HG02571 (cell line): ENCODE measurements around the gene GCH1.

Source experiments
- ATAC-seq: cut with Tn5 transposase; IDR thresholded peaks from one replicate; pipeline ENCODE4 v1.9.1; 2021; ENCODE audit warnings: mild to moderate bottlenecking, moderate library complexity; ENCODE audit not compliant: unreplicated experiment

The GCH1 gene

DNA sequence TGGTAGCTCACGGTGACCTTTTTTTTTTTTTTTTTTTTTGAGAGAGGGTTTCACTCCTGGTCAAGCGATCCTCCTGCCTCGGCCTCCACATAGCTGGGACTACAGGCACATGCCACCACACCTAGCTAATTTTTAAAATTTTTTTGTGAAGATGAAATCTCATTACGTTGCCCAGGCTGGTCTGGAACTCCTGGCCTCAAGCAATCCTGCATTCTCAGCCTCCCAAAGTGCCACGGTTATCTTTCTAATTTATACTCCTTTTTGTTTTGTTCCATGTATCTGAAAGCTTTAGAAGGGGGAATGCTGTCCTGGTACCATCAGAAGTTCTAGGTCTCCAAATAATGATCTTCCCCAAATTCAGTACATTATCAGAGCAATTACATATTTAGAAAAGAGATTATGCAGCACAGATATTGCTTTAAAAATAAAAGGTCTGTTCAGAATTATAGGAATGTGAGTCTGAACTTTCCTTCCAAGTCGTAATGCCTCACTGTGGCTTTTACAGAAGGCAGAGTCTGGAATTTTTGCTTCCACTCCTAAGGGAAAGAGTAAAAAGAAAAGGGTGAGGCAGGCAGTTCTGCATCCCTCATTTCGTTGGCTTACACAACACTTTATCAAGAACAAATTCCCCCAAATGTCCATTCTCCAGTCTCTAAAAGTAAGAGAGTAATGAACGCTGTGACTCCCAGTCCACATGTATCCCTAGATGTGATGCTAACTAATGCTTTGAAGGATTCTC, 73.0 kb downstream of the GCH1 start:
- ATAC-seq, result no peak

DNA sequence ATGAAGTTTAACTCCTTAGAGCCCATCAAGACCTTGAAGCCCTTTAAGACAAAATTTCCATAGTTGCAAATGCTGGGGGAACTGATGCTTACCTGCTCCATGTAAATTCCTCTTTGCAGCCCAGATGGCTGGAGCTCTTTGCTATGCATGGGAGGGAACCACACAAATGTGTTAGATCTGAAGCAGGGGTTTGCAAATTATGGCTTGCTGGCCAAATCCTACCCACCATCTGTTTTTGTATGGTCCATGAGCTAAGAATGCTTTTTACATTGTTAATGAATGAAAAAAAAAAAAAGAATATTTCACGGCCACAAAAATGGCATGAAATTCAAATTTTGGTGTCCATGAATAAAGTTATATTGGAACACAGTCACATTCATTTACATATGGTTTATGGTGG, 74.6 kb downstream of the GCH1 start:
- ATAC-seq, result no peak

DNA sequence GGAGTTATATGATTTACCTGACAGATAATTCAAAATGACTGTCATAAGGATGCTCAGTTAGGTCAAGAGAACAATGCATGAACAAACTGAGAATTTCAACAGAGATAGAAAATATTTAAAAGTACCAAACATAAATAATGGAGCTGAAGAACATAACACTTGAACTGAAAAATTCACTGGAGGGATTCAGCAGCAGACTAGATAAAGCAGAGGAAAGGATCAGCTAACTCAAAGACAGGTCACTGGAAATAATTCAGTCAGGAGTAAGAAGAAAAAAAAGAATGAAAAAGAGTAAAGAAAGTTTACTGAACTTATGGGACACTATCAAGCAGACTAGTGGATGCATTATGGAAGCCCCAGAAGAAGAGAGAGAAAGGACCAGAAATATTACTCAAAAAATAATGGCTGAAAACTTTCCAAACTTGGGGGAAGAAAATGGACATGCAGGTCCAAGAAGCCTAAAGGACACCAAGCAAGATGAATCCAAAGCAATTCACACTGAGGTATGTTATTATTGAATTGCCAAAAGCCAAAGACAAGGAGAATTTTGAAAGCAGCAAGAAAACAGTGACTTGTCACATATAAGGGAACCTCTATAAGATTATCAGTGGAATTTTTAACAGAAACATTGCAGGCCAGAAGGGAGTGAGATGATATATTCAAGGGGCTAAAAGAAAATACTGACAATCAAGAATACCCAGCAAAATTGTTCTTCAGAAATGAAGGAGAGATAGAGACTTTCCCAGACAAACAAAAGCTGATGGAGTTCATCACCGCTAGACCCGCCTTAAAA, 78.7 kb downstream of the GCH1 start:
- ATAC-seq, result no peak

DNA sequence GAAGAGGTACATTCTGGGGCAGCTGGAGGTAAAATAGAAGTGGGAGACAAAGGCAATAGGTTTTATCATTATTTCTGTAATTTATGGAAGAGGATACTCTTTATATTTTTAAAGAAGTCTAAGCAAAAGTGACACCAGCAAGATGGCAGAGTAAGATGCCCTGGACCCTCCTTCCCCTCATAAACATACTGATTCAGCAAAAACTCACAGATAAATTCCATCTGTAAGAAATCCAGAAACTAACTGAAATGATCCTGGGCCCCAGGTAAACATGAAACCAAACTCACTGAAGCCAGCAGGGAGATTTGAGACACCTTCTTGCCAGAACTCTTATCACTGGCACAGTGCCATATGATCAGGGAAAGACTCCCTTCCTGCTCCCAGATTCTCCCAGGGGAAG, 79.9 kb downstream of the GCH1 start:
- ATAC-seq, result no peak

DNA sequence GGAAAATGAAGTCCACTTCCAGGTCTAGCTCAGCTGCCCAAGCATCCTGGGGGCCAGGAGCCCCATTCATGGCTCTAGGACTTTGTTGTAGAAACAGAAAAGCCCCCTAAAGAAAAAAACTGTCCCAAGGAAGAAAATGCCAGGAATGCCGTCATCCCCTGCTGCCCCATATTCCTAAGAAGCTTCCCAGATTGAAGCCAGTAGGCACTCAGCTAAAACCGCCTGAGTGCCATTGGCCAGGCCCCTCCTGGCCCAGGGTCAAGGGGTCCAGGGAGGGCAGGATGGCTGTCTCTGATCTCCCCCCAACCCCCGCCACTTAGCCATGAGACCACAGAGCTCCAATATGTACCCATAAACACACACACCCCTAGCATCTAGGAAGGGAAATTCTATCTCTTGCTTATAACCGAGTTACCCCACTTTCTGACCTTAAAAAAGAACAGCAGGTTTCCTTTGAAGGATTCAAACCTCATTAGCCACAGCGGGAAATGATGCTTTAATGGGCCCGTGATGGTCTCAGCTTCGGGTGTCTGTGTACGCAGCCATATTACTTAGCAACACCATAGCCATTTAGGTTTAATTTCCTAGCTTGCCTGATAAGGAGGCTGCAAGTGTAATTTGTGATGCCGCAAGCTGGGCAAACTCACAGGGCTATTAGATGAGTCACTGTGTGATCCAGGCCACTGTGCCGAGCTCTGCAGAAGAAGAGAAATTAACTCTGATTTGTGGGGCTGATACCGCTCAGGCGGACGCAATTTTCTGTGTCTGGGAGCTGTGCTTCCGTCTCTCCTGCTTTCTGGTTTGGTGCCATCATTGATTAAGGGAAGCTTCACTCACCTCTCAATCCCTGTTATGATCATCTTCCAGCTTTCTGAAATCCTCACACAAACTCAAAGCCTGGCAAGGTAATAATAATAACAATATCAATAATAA, 84.2 kb downstream of the GCH1 start:
- no peak for ATAC-seq

DNA sequence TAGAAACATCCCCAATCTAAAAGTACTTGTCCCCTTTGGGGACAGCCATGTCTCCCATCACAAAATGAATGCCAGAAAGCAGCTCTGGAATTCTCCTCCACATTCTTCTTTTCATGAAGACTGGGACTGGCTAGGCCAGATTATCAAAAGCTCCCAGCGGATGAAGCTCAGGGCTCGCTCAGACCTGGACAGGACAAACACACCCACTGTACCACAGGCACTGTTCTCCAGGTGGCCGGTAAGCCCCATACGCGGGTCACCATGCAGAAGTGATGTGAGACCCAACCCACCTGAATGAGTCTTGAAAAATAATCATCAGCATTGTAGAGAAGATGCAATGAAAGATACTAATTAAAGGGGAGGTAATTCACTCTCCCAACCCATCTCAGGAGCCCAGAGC, 85.1 kb downstream of the GCH1 start:
- ATAC-seq, result no peak

DNA sequence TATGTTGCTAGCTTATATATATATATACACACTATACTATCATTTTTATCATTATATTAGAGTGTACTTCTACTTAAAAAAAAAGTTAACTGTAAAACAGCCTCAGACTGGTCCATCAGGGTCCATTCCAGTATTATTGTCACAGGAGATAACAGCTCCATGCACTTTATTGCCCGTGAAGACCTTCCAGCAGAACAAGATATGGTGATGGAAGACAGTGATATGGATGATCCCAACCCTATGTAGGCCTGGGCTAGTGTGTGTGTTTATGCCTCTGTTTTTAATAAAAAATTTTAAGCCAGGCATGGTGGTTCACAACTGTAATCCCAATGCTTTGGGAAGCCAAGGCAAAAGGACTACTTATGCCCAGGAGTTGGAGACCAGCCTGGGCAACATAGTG, 86.2 kb downstream of the GCH1 start:
- ATAC-seq, result no peak

DNA sequence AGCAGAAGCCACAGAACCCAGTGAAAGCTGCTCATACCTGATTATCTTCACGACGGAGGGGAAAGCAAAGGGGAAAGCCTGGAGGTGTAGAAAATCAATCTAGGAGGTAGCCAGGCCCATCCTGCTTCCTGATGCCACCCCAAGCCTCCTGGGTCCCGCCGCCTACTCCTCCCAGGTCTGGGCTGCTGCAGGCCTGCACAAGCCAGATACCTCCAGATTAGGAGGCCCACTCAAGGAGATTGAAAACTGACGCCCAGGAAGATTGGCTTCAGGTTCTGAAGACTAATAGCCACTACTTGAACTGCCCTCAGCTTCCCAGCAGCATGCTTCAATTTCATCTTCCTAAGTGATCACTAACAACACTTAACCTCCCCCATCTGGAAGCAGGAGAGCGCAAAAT, 87.1 kb downstream of the GCH1 start:
- ATAC-seq, result no peak

DNA sequence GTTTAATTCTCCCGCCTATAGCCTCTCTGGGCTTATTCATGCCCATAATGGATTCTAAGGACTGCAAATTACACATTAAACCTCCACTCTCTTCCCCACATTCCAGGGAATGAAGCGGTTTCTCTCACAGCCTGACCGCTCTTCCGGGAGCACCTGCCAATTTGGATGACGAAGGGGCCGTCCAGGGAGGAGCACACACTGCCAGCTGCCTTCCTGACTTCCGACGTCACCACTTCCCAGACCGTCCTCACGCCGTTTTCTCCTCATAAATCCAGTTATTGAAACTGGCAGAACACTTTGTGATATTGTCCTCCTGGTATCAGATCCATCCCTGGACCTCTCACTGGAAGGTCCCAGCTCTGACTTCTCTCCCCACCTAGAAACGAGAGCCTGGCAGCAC, 87.6 kb downstream of the GCH1 start:
- ATAC-seq, result no peak

DNA sequence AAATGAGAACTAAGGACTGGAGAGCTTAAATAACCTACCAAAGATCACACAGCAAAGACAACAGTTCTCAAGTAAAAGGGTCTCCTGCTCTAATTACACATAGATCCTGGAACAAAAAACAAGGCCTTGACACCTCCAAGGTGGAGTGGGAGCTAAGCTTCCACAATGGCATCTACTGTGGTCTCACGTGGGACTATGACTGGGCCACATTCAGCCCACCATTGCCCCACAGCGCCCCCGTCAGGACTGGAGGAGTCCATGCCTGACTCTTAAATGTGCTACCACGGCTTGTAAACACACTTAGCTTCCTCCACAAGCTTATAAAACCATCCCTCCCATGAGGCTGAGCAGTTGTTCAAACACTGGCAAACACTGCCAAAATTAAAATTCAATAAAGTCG, 88.5 kb downstream of the GCH1 start:
- no peak for ATAC-seq

DNA sequence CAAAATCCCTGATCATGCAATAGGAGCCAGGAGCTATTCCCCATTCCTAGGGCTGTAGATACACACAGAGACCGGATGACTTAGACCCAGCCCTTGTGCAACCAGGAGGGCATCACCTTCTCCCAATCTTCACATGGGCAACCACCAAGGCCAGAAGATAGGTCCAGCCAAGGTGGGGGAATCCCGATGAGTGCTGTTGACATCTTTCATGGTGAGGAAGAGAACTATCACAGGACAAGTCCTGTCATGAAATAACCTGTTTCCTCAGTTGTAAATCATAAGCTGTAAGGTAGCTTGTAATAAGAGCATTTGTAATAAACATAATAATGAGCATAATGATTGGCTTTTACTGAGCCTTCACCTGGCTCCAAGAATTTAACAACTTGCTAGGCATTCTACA, 89.5 kb downstream of the GCH1 start:
- no peak for ATAC-seq

DNA sequence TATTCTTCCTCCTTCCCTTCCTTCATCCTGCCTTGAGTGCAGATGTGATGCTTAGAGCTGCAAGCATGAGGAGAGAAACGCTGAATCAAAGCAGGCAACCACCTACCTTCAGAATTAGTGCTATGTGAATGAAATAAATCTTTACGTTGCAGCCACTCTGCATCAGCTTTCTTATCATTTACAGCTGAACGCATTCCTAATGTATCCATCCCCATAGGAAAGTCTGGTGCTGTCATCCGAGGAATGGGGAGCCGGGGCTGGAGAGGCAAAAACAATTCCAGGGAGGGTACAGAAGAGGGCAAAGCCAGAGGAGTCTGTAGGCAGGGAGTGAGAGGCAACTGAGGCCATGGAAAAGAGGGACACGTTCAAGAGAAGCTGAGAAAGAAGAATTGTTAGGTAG, 90.0 kb downstream of the GCH1 start:
- ATAC-seq, result no peak

DNA sequence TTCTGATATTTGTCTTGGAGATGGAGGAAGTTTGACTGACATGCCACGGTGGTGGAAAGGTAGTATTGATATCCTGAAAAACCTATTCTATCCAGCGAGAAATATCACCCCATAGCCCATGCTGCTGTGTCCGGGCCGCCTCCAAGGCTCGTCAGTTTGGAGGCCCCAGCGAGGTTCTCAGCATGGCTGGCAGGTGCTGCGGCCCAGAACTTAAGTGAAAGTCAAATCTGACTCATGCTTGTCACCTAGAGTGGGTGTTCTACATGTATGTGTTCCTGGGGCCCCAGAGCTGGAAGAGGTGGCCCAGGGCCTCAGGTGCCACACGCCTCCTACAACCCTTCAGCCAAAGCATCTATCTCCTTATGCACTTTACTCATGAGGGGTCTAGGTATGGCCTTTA, 92.9 kb downstream of the GCH1 start:
- no peak for ATAC-seq

DNA sequence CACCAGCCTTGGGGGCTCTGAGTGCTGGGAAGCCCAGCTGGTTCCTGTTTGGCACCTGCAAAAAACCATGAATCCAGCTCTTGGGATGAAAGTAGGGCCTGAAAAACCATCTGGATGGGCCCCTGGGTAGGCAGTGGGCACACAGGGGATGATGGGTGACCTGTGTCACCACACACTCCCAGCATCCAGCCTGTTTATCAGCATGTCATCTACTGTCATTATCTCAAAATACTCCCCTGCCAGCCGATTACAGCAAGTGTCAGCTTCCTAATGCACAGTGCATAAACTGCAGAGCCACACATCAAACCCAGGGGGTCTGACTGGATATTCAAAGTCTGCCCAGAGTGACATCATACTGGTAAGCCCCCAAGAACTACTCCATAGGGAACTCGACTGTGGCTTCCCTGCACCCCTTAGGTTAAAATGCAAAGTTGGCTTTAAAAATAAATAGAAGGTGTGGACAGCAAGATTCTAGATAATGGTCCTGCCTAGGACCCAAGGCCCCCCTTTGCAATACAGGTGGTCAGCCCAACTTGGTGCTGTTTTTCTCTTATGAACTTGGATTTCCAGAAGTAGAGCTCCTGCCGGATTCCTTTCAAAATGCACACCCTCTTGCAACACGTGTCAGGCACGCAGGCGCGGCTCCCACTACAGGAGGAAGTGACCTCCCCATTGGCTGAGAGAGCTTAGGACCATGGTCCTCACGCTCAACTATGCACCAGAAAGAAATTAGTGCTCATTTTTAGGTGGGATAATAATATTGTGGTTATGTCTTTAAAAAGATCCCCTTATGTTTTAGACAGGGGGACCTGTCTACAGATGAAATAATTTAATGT, 94.1 kb downstream of the GCH1 start:
- ATAC-seq, result no peak

DNA sequence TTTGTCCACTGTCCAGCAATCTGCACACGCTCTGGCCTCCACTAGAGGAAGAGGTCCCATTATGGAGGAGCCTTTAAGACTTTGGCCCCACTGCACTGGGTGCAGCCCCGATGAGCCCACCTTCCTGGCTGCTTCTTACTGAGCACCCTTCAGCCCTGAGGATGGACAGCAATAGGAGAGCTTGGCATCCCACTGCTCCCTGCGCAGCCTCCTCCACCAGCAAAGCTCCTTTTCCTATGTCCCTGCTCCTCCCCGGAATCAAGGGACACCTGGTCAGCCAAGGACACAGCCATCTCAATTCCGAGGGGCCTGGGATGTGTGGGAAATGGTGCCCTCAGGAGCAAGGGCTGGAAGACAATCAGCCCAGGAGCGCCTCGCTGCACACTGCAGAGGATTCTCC, 94.7 kb downstream of the GCH1 start:
- ATAC-seq, result no peak

DNA sequence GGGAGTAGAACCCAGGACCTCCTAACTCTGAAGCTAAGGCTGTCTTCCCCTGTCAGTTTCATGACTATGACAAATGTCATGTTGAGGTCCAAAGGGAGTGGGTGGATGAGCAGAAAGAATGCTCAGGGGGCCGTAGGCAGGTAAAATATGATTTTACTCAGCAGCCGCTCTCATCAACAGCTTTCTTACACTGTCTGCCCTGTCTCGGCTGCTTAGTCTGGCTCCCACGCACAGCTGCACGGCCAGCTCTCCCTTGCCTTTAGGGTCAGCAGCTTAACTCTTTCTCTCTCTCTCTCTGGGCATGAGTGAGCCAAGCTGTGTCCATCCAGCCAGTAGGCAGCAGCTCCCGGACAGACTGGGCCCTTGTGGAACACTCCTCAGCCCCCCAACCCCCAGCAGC, 95.2 kb downstream of the GCH1 start:
- no peak for ATAC-seq

DNA sequence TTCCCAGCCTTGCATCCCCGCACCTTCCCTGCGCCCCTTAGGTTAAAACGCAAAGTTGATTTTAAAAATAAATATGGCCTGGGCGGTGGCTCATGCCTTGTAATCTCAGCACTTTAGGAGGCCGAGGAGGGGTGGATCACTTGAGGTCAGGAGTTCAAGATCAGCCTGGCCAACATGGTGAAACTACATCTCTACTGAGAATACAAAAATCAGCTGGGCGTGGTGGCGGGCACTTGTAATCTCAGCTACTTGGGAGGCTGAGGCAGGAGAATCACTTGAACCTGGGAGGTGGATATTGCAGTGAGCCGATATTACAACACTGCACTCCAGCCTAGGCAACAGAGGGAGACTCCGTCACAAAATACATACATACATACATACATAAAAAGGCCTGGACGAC, 96.0 kb downstream of the GCH1 start:
- no peak for ATAC-seq

DNA sequence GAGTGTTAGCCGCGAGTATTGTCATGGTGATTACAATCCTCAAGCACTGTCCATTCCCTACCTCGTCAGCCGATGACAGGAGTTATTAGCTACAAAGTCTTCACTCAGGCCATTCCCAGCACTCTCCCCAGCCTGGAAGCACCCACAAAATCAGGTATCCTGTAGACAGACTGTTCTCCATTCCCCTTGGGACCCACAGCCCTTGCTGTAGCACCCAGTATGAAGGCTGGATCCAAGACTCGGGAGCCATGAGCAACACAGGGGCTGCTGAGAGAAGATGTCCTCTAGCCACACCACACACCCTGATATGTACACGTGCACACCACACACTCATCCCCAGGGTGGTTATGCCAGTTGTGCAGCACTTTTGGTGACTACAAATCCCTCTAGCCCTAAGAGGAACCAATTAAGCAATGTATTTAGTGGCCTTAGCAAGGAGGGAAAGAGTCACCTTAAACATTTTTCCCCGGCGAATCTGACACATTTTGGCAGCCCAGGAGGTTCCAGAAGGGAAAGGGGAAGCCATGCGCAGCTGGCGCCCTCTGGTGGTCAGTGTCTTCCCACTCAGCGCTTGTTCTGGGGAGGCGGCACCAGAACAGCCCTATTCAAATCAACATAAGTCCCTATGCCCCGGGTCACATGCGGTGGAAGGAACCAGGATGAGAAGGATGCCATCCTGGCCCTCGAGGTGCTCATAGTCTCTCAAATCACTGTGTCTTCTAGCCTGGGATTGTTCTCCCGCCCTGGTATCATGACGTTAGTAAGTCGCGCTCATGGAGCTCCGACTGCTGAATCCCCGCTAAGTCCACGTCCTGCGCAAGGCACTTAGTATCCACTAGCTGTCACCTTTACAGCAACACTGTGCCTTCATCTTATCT, 96.9 kb downstream of the GCH1 start:
- ATAC-seq, result no peak

DNA sequence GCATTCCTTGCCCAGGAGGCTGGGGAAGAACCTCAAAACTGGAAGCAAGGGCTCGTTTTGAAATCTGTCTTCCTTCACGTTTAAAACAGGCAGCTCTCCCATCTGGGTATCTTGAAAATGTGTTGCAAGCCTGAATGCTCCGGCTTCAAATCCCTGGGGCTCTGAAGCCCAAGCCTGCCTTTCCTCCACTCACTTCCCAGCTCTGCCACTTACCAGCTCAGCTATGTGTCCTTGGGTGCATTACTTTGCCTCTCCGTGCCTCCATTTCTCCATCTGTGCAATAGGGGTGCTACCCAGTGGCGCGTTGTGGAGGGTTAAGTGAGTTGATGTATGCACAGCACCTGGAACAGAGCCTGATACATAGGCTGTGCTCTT, 97.6 kb downstream of the GCH1 start:
- ATAC-seq, result no peak

DNA sequence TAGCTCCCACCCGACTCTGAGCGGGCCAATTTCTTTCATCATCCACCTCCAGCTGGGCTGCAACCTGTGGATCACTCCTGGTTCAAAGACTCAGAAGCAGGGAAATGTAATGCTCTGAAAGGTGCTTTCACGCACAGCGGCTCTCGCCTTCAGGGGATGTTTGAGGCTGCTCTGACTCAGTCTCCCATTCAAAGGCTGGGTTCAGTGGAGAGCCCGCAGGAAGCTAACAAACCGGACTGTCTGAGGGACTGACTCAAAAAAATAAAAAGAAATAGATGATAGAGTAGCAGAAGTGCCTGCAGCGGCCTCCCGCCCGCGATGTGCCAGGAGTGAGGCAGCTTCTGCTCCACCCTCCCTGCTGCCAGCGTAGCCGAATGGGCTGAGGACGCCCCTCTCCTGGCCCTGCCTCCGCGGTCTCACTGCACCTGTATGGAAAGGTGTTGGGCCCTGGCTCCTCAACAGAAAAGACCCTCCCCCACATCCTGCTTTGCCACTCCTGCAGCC, 98.0 kb downstream of the GCH1 start:
- ATAC-seq, result no peak
